Fibroblast of pulmonary artery (primary cell): ENCODE measurements around the gene FAM118B.

Experiments used
- DNase-seq: peaks from one replicate; pipeline ENCODE4 v3.0.0-alpha.2; 2010; ENCODE audit warnings: low read depth
- H3K4me3 ChIP-seq: replicated peaks from 2 replicates; pipeline ENCODE4 v1.5.1; 2011; ENCODE audit warnings: low read depth, mild to moderate bottlenecking, control low read depth, low read length, moderate library complexity
- TF ChIP-seq, protein P1 (sequence below): IDR thresholded peaks from 2 replicates; pipeline ENCODE4 v1.5.1; 2011; ENCODE audit warnings: mild to moderate bottlenecking, control low read depth, low read length, inconsistent platforms; ENCODE audit errors: missing control alignments

The FAM118B gene

DNA sequence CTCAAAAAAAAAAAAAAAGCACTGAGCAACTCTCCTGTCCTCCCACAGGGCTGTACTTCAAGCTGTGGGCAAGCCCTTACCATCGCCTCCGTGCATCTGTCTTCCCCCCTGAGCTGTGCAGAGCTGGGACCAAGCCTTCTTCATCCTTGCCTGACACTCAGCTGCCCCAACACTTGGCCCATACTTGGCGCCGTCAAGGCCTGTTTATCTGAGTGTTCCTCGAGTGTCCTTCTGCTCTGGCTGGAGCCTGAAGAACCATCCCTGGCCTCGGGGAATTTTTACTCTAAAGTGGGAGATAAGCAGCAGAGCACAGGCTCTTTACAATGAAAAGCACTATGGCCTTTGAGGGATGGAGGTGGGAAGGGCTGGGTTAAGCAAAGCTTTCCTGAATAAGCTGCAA lies 69.7 kb downstream of the FAM118B start:
- DNase-seq: no peak
- no peak overlapping the region for H3K4me3 ChIP-seq
- TF ChIP-seq, protein P1, sequence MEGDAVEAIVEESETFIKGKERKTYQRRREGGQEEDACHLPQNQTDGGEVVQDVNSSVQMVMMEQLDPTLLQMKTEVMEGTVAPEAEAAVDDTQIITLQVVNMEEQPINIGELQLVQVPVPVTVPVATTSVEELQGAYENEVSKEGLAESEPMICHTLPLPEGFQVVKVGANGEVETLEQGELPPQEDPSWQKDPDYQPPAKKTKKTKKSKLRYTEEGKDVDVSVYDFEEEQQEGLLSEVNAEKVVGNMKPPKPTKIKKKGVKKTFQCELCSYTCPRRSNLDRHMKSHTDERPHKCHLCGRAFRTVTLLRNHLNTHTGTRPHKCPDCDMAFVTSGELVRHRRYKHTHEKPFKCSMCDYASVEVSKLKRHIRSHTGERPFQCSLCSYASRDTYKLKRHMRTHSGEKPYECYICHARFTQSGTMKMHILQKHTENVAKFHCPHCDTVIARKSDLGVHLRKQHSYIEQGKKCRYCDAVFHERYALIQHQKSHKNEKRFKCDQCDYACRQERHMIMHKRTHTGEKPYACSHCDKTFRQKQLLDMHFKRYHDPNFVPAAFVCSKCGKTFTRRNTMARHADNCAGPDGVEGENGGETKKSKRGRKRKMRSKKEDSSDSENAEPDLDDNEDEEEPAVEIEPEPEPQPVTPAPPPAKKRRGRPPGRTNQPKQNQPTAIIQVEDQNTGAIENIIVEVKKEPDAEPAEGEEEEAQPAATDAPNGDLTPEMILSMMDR: no peak

GRCh38 chr11:126281666-126282175 lies 70.1 kb downstream of the FAM118B start:
- H3K4me3 ChIP-seq: no peak overlapping the region

DNA sequence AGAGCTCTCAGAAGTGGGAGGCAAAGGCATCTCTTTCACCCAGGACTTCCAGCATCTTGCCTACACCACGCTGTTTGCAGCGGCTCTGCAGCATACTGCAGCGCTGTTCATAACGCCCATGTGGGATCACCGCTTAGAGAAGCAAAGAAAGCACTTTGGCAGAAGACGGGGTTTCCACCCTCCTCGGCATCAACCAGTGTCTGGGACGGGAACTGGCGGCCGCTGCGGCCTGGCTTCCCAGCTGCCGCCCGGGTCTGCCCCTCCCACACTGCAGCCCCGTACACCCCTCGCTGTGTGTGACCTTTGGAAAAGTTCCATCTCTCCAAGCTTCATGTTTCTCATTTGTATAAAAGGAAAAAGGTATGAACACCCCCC lies 70.8 kb downstream of the FAM118B start:
- peak; percentile 44 for DNase-seq
- H3K4me3 ChIP-seq: peak overlapping the region; percentile 73
- TF ChIP-seq, protein P1: no peak

More at GRCh38 chr11:126281666-126282175, 70.1 kb downstream of the FAM118B start:
- DNase-seq: no peak
- TF ChIP-seq, protein P1: no peak

DNA sequence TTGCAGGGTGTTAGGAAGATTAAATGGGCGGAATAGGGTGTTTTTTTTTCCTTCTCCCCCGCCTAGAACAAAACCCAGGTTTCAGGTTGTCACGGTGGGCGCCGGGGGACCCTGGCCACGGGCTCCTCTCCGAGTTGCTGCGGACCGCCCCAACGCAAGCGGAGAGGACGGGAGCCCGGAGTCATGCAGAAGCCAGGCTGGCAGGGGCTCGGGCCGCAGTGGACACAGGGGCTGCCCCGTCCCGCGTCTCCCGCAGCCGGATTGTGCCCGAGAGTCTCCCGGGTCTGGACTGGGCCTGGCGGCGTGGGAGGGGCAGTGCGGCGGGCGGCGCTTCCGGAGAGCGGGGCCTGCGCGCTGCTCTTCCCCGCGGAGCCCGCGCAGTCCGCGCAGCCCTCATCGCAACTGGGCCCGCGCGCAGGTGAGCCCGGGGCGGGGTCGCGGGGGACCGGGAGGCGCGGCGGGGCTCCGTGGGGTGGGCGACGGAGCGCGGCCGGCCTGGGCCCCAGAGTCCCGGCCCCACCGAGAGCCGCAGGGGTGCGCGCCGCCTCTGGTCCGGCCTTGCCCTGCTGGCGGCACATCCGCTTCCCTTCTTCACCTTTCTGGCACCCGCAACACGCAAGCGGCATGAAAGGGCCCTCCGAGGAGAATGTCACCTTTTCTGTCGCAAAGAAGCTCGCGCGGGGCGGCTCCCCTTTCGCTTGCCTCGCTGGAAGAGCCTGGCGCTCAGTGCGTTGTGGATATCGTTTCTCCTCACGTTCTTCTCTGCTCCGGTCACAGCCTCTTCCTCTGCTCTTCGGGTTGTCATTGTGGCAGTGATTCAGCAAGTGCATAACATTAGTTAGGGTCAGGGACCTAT lies 71.4 kb downstream of the FAM118B start, which contains the start of gene TIRAP:
Gene TIRAP (plus strand): TSS at position 358 of the 856 bp plus-strand sequence. CDS start 7,802 bp downstream, outside the sequence.
- DNase-seq: peak; percentile 44
- TF ChIP-seq, protein P1: no peak
- peak within 1 kb of the TSS; percentile 73 for H3K4me3 ChIP-seq

DNA sequence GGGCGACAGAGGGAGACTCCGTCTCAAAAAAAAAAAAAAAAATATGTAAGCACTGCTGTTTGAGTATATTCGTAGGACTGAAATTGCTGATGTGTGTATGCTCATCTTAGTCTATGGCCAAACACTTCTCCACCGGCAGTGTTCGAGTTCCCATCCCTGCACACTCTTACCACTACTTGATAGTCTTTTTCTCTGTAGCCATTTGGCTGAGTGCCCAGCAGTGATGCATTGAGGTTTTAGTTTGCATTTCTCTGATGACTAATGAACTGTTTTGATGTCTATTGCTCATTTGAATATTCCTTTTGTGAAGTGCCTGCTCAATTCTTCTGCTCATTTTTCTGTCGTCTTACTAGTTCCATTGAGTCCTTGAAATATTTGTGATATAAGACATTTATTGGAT lies 73.2 kb downstream of the FAM118B start:
- H3K4me3 ChIP-seq: no peak overlapping the region
- TF ChIP-seq, protein P1: no peak
- peak; percentile 94 for DNase-seq

DNA sequence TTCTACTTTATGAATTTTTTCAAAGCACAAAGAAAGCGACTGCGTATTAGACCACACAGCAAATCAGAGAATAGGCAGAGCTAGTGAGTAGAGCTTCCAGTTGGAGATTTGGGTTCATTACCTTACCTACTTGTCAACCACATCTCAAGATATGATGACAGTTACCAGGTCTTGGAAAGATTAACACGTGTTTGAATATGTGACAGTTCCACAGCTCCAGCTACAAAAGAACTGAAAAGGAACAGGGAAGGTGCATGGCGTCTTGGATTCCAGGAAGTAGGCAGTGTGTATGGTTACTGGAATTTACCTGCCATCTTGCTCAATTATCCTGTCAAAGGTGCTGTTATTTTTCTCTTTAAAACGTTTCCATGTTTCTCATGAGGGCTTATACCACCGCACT lies 76.7 kb downstream of the FAM118B start:
- H3K4me3 ChIP-seq: no peak overlapping the region
- TF ChIP-seq, protein P1: no peak
- no peak for DNase-seq
